Breast epithelium (tissue), 4 donors: ENCODE measurements around the gene RPL14. TPM values are rescaled to one million over a fixed set of nuclear protein-coding genes. Genes with fewer than 3 reads are reported as not detected.

Experiments used
- DNase-seq, 2 donors: peaks; one replicate each; pipeline ENCODE4 v3.0.0-alpha.2; 2019; ENCODE audit warnings: low spot score in 2 of 2
- H3K27ac ChIP-seq, 2 donors: fragments of 200-600 bp; sonication (generic) in 1 of 2; one replicate each; pipeline ENCODE4 v1.5.1; 2016 to 2019; ENCODE audit warnings: mild to moderate bottlenecking in 1 of 2
- H3K27me3 ChIP-seq, 2 donors: fragments of 200-600 bp; sonication (generic) in 1 of 2; one replicate each; pipeline versions ENCODE4 v1.5.1 to v1.6.0; 2017 to 2019; ENCODE audit warnings: control low read depth in 1 of 2, mild to moderate bottlenecking in 1 of 2
- H3K36me3 ChIP-seq: fragments of 200-600 bp; one replicate; pipeline ENCODE4 v1.5.1; 2019
- H3K4me1 ChIP-seq, 2 donors: fragments of 200-600 bp; sonication (generic); one replicate each; pipeline ENCODE4 v1.5.1; 2016 to 2019; ENCODE audit warnings: control low read depth in 1 of 2
- H3K4me3 ChIP-seq, 3 donors: fragments of 200-600 bp; sonication (generic); 1 replicate in 2 of 3; 2 replicates in 1 of 3; pipeline ENCODE4 v1.5.1; 2016 to 2019; ENCODE audit warnings: mild to moderate bottlenecking in 3 of 3, moderate library complexity in 2 of 3
- H3K9me3 ChIP-seq, 2 donors: fragments of 200-600 bp; sonication (generic) in 1 of 2; one replicate each; pipeline ENCODE4 v1.5.1; 2016 to 2019; ENCODE audit warnings: control low read depth in 1 of 2
- POLR2A ChIP-seq: fragments of 450-650 bp; IDR thresholded peaks from one replicate; pipeline ENCODE4 v1.6.1; 2016; ENCODE audit warnings: antibody characterized with exemption, mild to moderate bottlenecking, moderate library complexity
- POLR2AphosphoS5 ChIP-seq, 3 donors: sonication (generic); formaldehyde crosslinking; IDR thresholded peaks; one replicate each; pipeline ENCODE4 v1.6.1; 2017; ENCODE audit warnings: antibody characterized with exemption in 3 of 3
- intact Hi-C: fragments of 100-400 bp; cut with DNase I; formaldehyde crosslinking; loops from one replicate; pipeline ENCODE4 v1.15.1; 2023; ENCODE audit warnings: low total_unique reads
- total RNA-seq, 3 donors: library from RNA; depleted of rRNA; stranded (reverse); fragments of >200 nt; gene quantifications; one replicate each; pipeline ENCODE4 v1.1.0, GENCODE V29; 2016
- TF ChIP-seq, protein P1 (sequence below), 3 donors: fragments of 450-650 bp; IDR thresholded peaks; one replicate each; pipeline ENCODE4 v1.5.1; 2016 to 2017; ENCODE audit warnings: antibody characterized with exemption in 3 of 3, mild to moderate bottlenecking in 3 of 3, moderate library complexity in 3 of 3

Gene RPL14
- total RNA-seq, 3 donors from 2014 or later, result 369 to 547 (median 461) TPM

DNA sequence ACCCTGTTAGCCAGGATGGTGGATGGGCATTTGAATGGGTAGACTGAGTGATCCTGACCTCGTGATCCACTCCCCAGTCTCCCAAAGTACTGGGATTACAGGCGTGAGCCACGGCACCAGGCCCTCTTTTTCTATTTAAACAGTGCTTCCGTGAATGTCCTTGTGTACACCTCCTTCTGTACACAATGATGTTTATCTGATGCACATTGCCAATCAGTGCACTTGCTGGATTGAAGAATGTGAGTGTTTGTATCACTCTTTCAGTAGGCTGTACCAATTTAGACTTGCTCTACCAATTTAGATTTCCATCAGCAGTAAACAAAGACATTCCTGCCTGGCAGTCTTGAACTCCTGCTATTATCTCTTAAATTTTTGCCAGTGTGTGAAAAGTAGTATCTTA, 10.9 kb downstream of the RPL14 start:
- H3K9me3 ChIP-seq, result no peaks in the 10 kb centered on the region
- no peak for DNase-seq
- H3K27ac ChIP-seq, result peak overlapping the region in 1 of 2 donors; percentile 21
- H3K27me3 ChIP-seq, result no peaks in the 10 kb centered on the region
- intact Hi-C loops, result no loop called here
- H3K36me3 ChIP-seq, result peaks cover 2% of the 10 kb centered on the region
- H3K4me1 ChIP-seq, result no peaks in the 10 kb centered on the region
- H3K4me3 ChIP-seq, result no peak overlapping the region
- TF ChIP-seq POLR2A, result no peak
- no peak for TF ChIP-seq POLR2AphosphoS5 (IDR thresholded peaks at IDR 0.05)
- TF ChIP-seq, protein P1, sequence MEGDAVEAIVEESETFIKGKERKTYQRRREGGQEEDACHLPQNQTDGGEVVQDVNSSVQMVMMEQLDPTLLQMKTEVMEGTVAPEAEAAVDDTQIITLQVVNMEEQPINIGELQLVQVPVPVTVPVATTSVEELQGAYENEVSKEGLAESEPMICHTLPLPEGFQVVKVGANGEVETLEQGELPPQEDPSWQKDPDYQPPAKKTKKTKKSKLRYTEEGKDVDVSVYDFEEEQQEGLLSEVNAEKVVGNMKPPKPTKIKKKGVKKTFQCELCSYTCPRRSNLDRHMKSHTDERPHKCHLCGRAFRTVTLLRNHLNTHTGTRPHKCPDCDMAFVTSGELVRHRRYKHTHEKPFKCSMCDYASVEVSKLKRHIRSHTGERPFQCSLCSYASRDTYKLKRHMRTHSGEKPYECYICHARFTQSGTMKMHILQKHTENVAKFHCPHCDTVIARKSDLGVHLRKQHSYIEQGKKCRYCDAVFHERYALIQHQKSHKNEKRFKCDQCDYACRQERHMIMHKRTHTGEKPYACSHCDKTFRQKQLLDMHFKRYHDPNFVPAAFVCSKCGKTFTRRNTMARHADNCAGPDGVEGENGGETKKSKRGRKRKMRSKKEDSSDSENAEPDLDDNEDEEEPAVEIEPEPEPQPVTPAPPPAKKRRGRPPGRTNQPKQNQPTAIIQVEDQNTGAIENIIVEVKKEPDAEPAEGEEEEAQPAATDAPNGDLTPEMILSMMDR (IDR thresholded peaks at IDR 0.05), result no peak

GRCh38 chr3:40470701-40471100, 13.6 kb downstream of the RPL14 start:
- no peak for DNase-seq
- TF ChIP-seq, protein P1 (IDR thresholded peaks at IDR 0.05), result no peak
- TF ChIP-seq POLR2A, result no peak
- TF ChIP-seq POLR2AphosphoS5 (IDR thresholded peaks at IDR 0.05), result no peak
- intact Hi-C loops, result no loop called here
- Histone ChIP-seq H3K36me3 (no peaks in the 10 kb centered on the region), H3K4me1 (no peaks in the 10 kb centered on the region), H3K27ac (no peak overlapping the region), H3K4me3 (no peak overlapping the region), H3K9me3 (no peaks in the 10 kb centered on the region), H3K27me3 (no peaks in the 10 kb centered on the region)

GRCh38 chr3:40476478-40477470, 19.6 kb downstream of the RPL14 start, which contains the start of gene ZNF619:
Gene ZNF619 (plus strand): TSS chr3:40477122. CDS start chr3:40477980, 858 bp downstream.
- H3K4me3 ChIP-seq, result peak within 1 kb of the TSS; percentile 84 to 97 (median 89)
- no peaks in the 10 kb centered on the region for H3K9me3 ChIP-seq
- TF ChIP-seq POLR2AphosphoS5 (IDR thresholded peaks at IDR 0.05) (no peak), POLR2A (no peak)
- TF ChIP-seq, protein P1 (IDR thresholded peaks at IDR 0.05), result no peak
- intact Hi-C loops, result no loop called here
- H3K27ac ChIP-seq, result peak within 1 kb of the TSS; percentile 78 to 79
- no peaks in the 10 kb centered on the region for H3K36me3 ChIP-seq
- no peaks in the 10 kb centered on the region for H3K27me3 ChIP-seq
- DNase-seq, result peak; percentile 53 to 74
- no peaks in the 10 kb centered on the region for H3K4me1 ChIP-seq

GRCh38 chr3:40477666-40478065, 20.5 kb downstream of the RPL14 start:
- no peak overlapping the region for H3K27ac ChIP-seq
- DNase-seq, result no peak
- H3K36me3 ChIP-seq, result no peaks in the 10 kb centered on the region
- intact Hi-C loops, result no loop called here
- H3K4me1 ChIP-seq, result no peaks in the 10 kb centered on the region
- H3K27me3 ChIP-seq, result no peaks in the 10 kb centered on the region
- no peaks in the 10 kb centered on the region for H3K9me3 ChIP-seq
- no peak for TF ChIP-seq POLR2A
- TF ChIP-seq, protein P1 (IDR thresholded peaks at IDR 0.05), result no peak
- TF ChIP-seq POLR2AphosphoS5 (IDR thresholded peaks at IDR 0.05), result no peak
- peak overlapping the region; percentile 84 to 97 (median 89) for H3K4me3 ChIP-seq

- peaks cover 23 to 28% of the 10 kb centered on the region in 2 donors for H3K9me3 ChIP-seq
- no peak for DNase-seq
- intact Hi-C loops, result no loop called here
- H3K4me3 ChIP-seq, result no peak overlapping the region
- H3K27me3 ChIP-seq, result no peaks in the 10 kb centered on the region
- H3K4me1 ChIP-seq, result no peaks in the 10 kb centered on the region
- peaks cover 18% of the 10 kb centered on the region for H3K36me3 ChIP-seq
- no peak overlapping the region for H3K27ac ChIP-seq
- TF ChIP-seq, protein P1 (IDR thresholded peaks at IDR 0.05), result no peak
- no peak for TF ChIP-seq POLR2A
- TF ChIP-seq POLR2AphosphoS5 (IDR thresholded peaks at IDR 0.05), result no peak
Observed at GRCh38 chr3:40487172-40487571, 30.0 kb downstream of the RPL14 start.
